Activated CD4-positive, alpha-beta memory T cell treated with anti-CD3 and anti-CD28 coated beads, Interleukin-2, amount 10 ng/mL, durations not matched to agents 7 days and 5 days (primary cell): ENCODE results near the gene ICA1L. TPM values are rescaled to one million over a fixed set of nuclear protein-coding genes. Genes with fewer than 3 reads are reported as not detected.

Source experiments
- CTCF ChIA-PET: fragments of 350-600 bp; sonication (Branson Sonifier 250); formaldehyde crosslinking; loops from one replicate; lab custom pipeline; 2021; ENCODE audit warnings: antibody characterized with exemption, inconsistent platforms; lab: Charles Lee
- POLR2A ChIA-PET: fragments of 350-600 bp; sonication (Branson Sonifier 250); formaldehyde crosslinking; loops from one replicate; lab custom pipeline; 2021; ENCODE audit warnings: antibody characterized with exemption; lab: Charles Lee
- DNase-seq: peaks from one replicate; pipeline ENCODE4 v3.0.0-alpha.2; 2020
- H3K27ac Mint-ChIP-seq: one replicate; pipeline ENCODE4 v1.8.0; 2021; ENCODE audit warnings: mild to moderate bottlenecking, mixed read lengths
- H3K27me3 Mint-ChIP-seq: one replicate; pipeline ENCODE4 v1.8.0; 2021; ENCODE audit warnings: mixed read lengths
- H3K36me3 Mint-ChIP-seq: one replicate; pipeline ENCODE4 v1.8.0; 2021; ENCODE audit warnings: low read depth, mixed read lengths
- H3K4me1 Mint-ChIP-seq: one replicate; pipeline ENCODE4 v1.8.0; 2021; ENCODE audit warnings: mixed read lengths
- H3K4me3 Mint-ChIP-seq: one replicate; pipeline ENCODE4 v1.8.0; 2021; ENCODE audit warnings: mild to moderate bottlenecking, mixed read lengths
- H3K9me3 Mint-ChIP-seq: one replicate; pipeline ENCODE4 v1.8.0; 2021; ENCODE audit warnings: mixed read lengths
- total RNA-seq, 2 experiments: library from RNA; stranded (reverse); gene quantifications; one replicate each; pipeline ENCODE4 v1.2.3, GENCODE V29; 2021

ICA1L gene
- total RNA-seq, 2 experiments from 2014 or later: 3.1 to 5.6 TPM

GRCh38 chr2:202797944-202798343 is 73.6 kb downstream of the ICA1L start:
- Mint-ChIP-seq H3K36me3 (no peaks in the 10 kb centered on the region), H3K4me3 (no peak overlapping the region), H3K4me1 (no peaks in the 10 kb centered on the region), H3K27ac (no peak overlapping the region), H3K27me3 (no peaks in the 10 kb centered on the region), H3K9me3 (peaks cover 4% of the 10 kb centered on the region)
- no peak for DNase-seq
- ChIA-PET CTCF (interaction anchor here (0.6 kb wide), 1 partner anchor 46 kb away, joined by 3 read pairs; no protein-coding TSS in a partner anchor), POLR2A (no interaction called here)

GRCh38 chr2:202790676-202791075 is 80.9 kb downstream of the ICA1L start:
- Mint-ChIP-seq H3K4me1 (no peaks in the 10 kb centered on the region), H3K27ac (no peak overlapping the region), H3K27me3 (no peaks in the 10 kb centered on the region), H3K4me3 (no peak overlapping the region), H3K9me3 (no peaks in the 10 kb centered on the region), H3K36me3 (peaks cover 3% of the 10 kb centered on the region)
- DNase-seq: no peak
- ChIA-PET CTCF (no interaction called here), POLR2A (no interaction called here)

- H3K27me3 Mint-ChIP-seq: no peaks in the 10 kb centered on the region
- H3K4me3 Mint-ChIP-seq: no peak overlapping the region
- H3K4me1 Mint-ChIP-seq: no peaks in the 10 kb centered on the region
- ChIA-PET CTCF (no interaction called here), POLR2A (no interaction called here)
- no peak overlapping the region for H3K27ac Mint-ChIP-seq
- H3K36me3 Mint-ChIP-seq: peaks cover 3% of the 10 kb centered on the region
- no peak for DNase-seq
- no peaks in the 10 kb centered on the region for H3K9me3 Mint-ChIP-seq
These were observed 84.7 kb downstream of the ICA1L start for GRCh38 chr2:202786842-202787241.

GRCh38 chr2:202782940-202783558 is 88.5 kb downstream of the ICA1L start:
- Mint-ChIP-seq H3K9me3 (no peaks in the 10 kb centered on the region), H3K36me3 (peaks cover 8% of the 10 kb centered on the region), H3K27me3 (no peaks in the 10 kb centered on the region), H3K4me3 (no peak overlapping the region), H3K4me1 (peaks cover 10% of the 10 kb centered on the region), H3K27ac (no peak overlapping the region)
- ChIA-PET POLR2A (no interaction called here), CTCF (no interaction called here)
- DNase-seq: no peak

GRCh38 chr2:202780514-202781021 is 91.0 kb downstream of the ICA1L start:
- no peak overlapping the region for H3K4me3 Mint-ChIP-seq
- ChIA-PET CTCF (no interaction called here), POLR2A (no interaction called here)
- H3K4me1 Mint-ChIP-seq: peaks cover 10% of the 10 kb centered on the region
- H3K27me3 Mint-ChIP-seq: no peaks in the 10 kb centered on the region
- no peak for DNase-seq
- peaks cover 6% of the 10 kb centered on the region for H3K36me3 Mint-ChIP-seq
- no peaks in the 10 kb centered on the region for H3K9me3 Mint-ChIP-seq
- H3K27ac Mint-ChIP-seq: no peak overlapping the region

- ChIA-PET POLR2A (no interaction called here), CTCF (no interaction called here)
- H3K4me3 Mint-ChIP-seq: no peak overlapping the region
- H3K27ac Mint-ChIP-seq: no peak overlapping the region
- no peaks in the 10 kb centered on the region for H3K9me3 Mint-ChIP-seq
- H3K36me3 Mint-ChIP-seq: peaks cover 6% of the 10 kb centered on the region
- peaks cover 10% of the 10 kb centered on the region for H3K4me1 Mint-ChIP-seq
- no peaks in the 10 kb centered on the region for H3K27me3 Mint-ChIP-seq
- no peak for DNase-seq
These were observed 93.3 kb downstream of the ICA1L start for GRCh38 chr2:202778217-202778616.

- no peak for DNase-seq
- CTCF ChIA-PET: no interaction called here
- H3K4me3 Mint-ChIP-seq: no peak overlapping the region
- H3K27me3 Mint-ChIP-seq: no peaks in the 10 kb centered on the region
- H3K4me1 Mint-ChIP-seq: no peaks in the 10 kb centered on the region
- no peak overlapping the region for H3K27ac Mint-ChIP-seq
- H3K36me3 Mint-ChIP-seq: peaks cover 2% of the 10 kb centered on the region
- H3K9me3 Mint-ChIP-seq: no peaks in the 10 kb centered on the region
- POLR2A ChIA-PET: no interaction called here
These were observed 97.5 kb downstream of the ICA1L start for GRCh38 chr2:202774104-202774503.

- CTCF ChIA-PET: no interaction called here
These were observed 98.1 kb downstream of the ICA1L start for GRCh38 chr2:202773301-202773973.

GRCh38 chr2:202771741-202772460 is 99.7 kb downstream of the ICA1L start:
- Mint-ChIP-seq H3K4me1 (no peaks in the 10 kb centered on the region), H3K4me3 (no peak overlapping the region), H3K27ac (no peak overlapping the region), H3K27me3 (no peaks in the 10 kb centered on the region), H3K36me3 (no peaks in the 10 kb centered on the region), H3K9me3 (no peaks in the 10 kb centered on the region)
- CTCF ChIA-PET: no interaction called here
- no peak for DNase-seq
- POLR2A ChIA-PET: no interaction called here

More at GRCh38 chr2:202773301-202773973, 98.1 kb downstream of the ICA1L start:
- Mint-ChIP-seq H3K36me3 (no peaks in the 10 kb centered on the region), H3K27ac (no peak overlapping the region), H3K27me3 (no peaks in the 10 kb centered on the region), H3K4me1 (no peaks in the 10 kb centered on the region), H3K4me3 (no peak overlapping the region), H3K9me3 (no peaks in the 10 kb centered on the region)
- POLR2A ChIA-PET: no interaction called here
- no peak for DNase-seq

GRCh38 chr2:202771336-202771735 is 100.2 kb downstream of the ICA1L start:
- no peaks in the 10 kb centered on the region for H3K27me3 Mint-ChIP-seq
- H3K36me3 Mint-ChIP-seq: no peaks in the 10 kb centered on the region
- H3K27ac Mint-ChIP-seq: no peak overlapping the region
- H3K9me3 Mint-ChIP-seq: no peaks in the 10 kb centered on the region
- no peak overlapping the region for H3K4me3 Mint-ChIP-seq
- DNase-seq: no peak
- POLR2A ChIA-PET: no interaction called here
- H3K4me1 Mint-ChIP-seq: no peaks in the 10 kb centered on the region
- CTCF ChIA-PET: no interaction called here

- no peaks in the 10 kb centered on the region for H3K4me1 Mint-ChIP-seq
- no peaks in the 10 kb centered on the region for H3K36me3 Mint-ChIP-seq
- ChIA-PET CTCF (no interaction called here), POLR2A (no interaction called here)
- H3K9me3 Mint-ChIP-seq: no peaks in the 10 kb centered on the region
- DNase-seq: no peak
- H3K27me3 Mint-ChIP-seq: no peaks in the 10 kb centered on the region
- H3K27ac Mint-ChIP-seq: no peak overlapping the region
- H3K4me3 Mint-ChIP-seq: no peak overlapping the region
These were observed 102.4 kb downstream of the ICA1L start for GRCh38 chr2:202769201-202769600.

- H3K36me3 Mint-ChIP-seq: no peaks in the 10 kb centered on the region
- H3K27me3 Mint-ChIP-seq: no peaks in the 10 kb centered on the region
- H3K9me3 Mint-ChIP-seq: no peaks in the 10 kb centered on the region
- H3K4me1 Mint-ChIP-seq: no peaks in the 10 kb centered on the region
- H3K4me3 Mint-ChIP-seq: no peak overlapping the region
- no peak overlapping the region for H3K27ac Mint-ChIP-seq
- ChIA-PET CTCF (interaction anchor here (0.7 kb wide), 1 partner anchor 394 kb away, joined by 3 read pairs; no protein-coding TSS in a partner anchor), POLR2A (no interaction called here)
- DNase-seq: no peak
These were observed 103.3 kb downstream of the ICA1L start for GRCh38 chr2:202768273-202768672.

GRCh38 chr2:202765436-202765835 is 106.1 kb downstream of the ICA1L start:
- POLR2A ChIA-PET: no interaction called here
- H3K27me3 Mint-ChIP-seq: no peaks in the 10 kb centered on the region
- CTCF ChIA-PET: interaction anchor here (0.6 kb wide), 1 partner anchor 1400 kb away, joined by 3 read pairs; no protein-coding TSS in a partner anchor
- H3K27ac Mint-ChIP-seq: no peak overlapping the region
- DNase-seq: no peak
- H3K9me3 Mint-ChIP-seq: no peaks in the 10 kb centered on the region
- no peak overlapping the region for H3K4me3 Mint-ChIP-seq
- no peaks in the 10 kb centered on the region for H3K4me1 Mint-ChIP-seq
- no peaks in the 10 kb centered on the region for H3K36me3 Mint-ChIP-seq
